Neural cell (in vitro differentiated cells): ENCODE results near the gene CCDC80. TPM values are rescaled to one million over a fixed set of nuclear protein-coding genes. Genes with fewer than 3 reads are reported as not detected.

Source experiments
- H2AFZ ChIP-seq: fragments of 200-600, 300-800 bp; sonication (generic), shearing (Covaris generic); 2 replicates; pipeline ENCODE4 v1.6.0; 2014; ENCODE audit warnings: low read depth, mild to moderate bottlenecking, antibody characterized with exemption, low read length, moderate library complexity
- H3F3A ChIP-seq: fragments of 200-600 bp; shearing (Covaris generic); 2 replicates; pipeline ENCODE4 v1.6.1; 2016; ENCODE audit warnings: mild to moderate bottlenecking, moderate library complexity, mixed read lengths, antibody characterized with exemption, low read length; ENCODE audit not compliant: insufficient read depth, poor library complexity, severe bottlenecking
- H3K27ac ChIP-seq: fragments of 200-600, 300-800 bp; sonication (generic), shearing (Covaris generic); 2 replicates; pipeline ENCODE4 v1.5.1; 2014; ENCODE audit warnings: mild to moderate bottlenecking, low read length, moderate library complexity
- H3K27me3 ChIP-seq: fragments of 300-800, 200-600 bp; sonication (generic), shearing (Covaris generic); 2 replicates; pipeline ENCODE4 v1.6.0; 2014; ENCODE audit warnings: mild to moderate bottlenecking, low read depth, low read length, moderate library complexity; ENCODE audit not compliant: insufficient read depth
- H3K36me3 ChIP-seq: fragments of 300-800, 200-600 bp; sonication (generic), shearing (Covaris generic); 2 replicates; pipeline ENCODE4 v1.5.1; 2014; ENCODE audit warnings: mild to moderate bottlenecking, antibody characterized with exemption, low read length, moderate library complexity; ENCODE audit not compliant: insufficient read depth
- H3K4me2 ChIP-seq: fragments of 300-800, 200-600 bp; sonication (generic), shearing (Covaris generic); 2 replicates; pipeline ENCODE4 v1.6.0; 2014; ENCODE audit warnings: mild to moderate bottlenecking, low read length
- H3K4me3 ChIP-seq: fragments of 300-800, 200-600 bp; sonication (generic), shearing (Covaris generic); 2 replicates; pipeline ENCODE4 v1.5.1; 2014; ENCODE audit warnings: mild to moderate bottlenecking, low read length, moderate library complexity
- H3K79me2 ChIP-seq: fragments of 200-600 bp; shearing (Covaris generic); replicated peaks from 2 replicates; pipeline ENCODE4 v1.6.0; 2014; ENCODE audit warnings: mild to moderate bottlenecking, low read length, moderate library complexity; ENCODE audit not compliant: insufficient read depth
- H3K9ac ChIP-seq: fragments of 300-800, 200-600 bp; sonication (generic), shearing (Covaris generic); 2 replicates; pipeline ENCODE4 v1.6.1; 2016; ENCODE audit warnings: mild to moderate bottlenecking, low read length, mixed read lengths
- H3K9me2 ChIP-seq: fragments of 200-600 bp; shearing (Covaris generic); 2 replicates; pipeline ENCODE4 v1.6.1; 2016; ENCODE audit warnings: mild to moderate bottlenecking, low read length, mixed read lengths; ENCODE audit not compliant: insufficient read depth
- H3K9me3 ChIP-seq: fragments of 200-600, 300-800 bp; sonication (generic), shearing (Covaris generic); 2 replicates; pipeline ENCODE4 v1.6.1; 2016; ENCODE audit warnings: mild to moderate bottlenecking, mixed run types, low read length, moderate library complexity, mixed read lengths
- H4K20me1 ChIP-seq: fragments of 200-600 bp; shearing (Covaris generic); 2 replicates; pipeline ENCODE4 v1.6.1; 2016; ENCODE audit warnings: mild to moderate bottlenecking, mixed run types; ENCODE audit not compliant: insufficient read depth
- CTCF ChIP-seq: fragments of 450-650 bp; IDR thresholded peaks from 2 replicates; pipeline ENCODE4 v1.5.1; 2014; ENCODE audit warnings: antibody characterized with exemption, mild to moderate bottlenecking, moderate library complexity; ENCODE audit not compliant: poor library complexity, severe bottlenecking
- EP300 ChIP-seq: fragments of 450-650 bp; conservative IDR thresholded peaks from 2 replicates; pipeline ENCODE4 v1.6.1; 2014; ENCODE audit warnings: antibody characterized with exemption, mild to moderate bottlenecking, moderate library complexity; ENCODE audit not compliant: poor library complexity, severe bottlenecking
- EZH2 ChIP-seq: fragments of 200-600, 300-800 bp; shearing (Covaris generic), sonication (generic); IDR thresholded peaks from 2 replicates; pipeline ENCODE4 v1.6.1; 2014; ENCODE audit warnings: antibody characterized with exemption, low read length, borderline replicate concordance, mild to moderate bottlenecking; ENCODE audit not compliant: insufficient read depth, poor library complexity, severe bottlenecking
- MXI1 ChIP-seq: fragments of 450-650 bp; conservative IDR thresholded peaks from 2 replicates; pipeline ENCODE4 v1.6.1; 2014; ENCODE audit warnings: antibody characterized with exemption, mild to moderate bottlenecking; ENCODE audit not compliant: poor library complexity, severe bottlenecking
- POLR2AphosphoS5 ChIP-seq: IDR thresholded peaks from 2 replicates; pipeline ENCODE4 v1.6.1; 2012
- RAD21 ChIP-seq: fragments of 450-650 bp; conservative IDR thresholded peaks from 2 replicates; pipeline ENCODE4 v1.6.1; 2014; ENCODE audit warnings: antibody characterized with exemption, mild to moderate bottlenecking, moderate library complexity
- SMC3 ChIP-seq: fragments of 450-650 bp; conservative IDR thresholded peaks from 2 replicates; pipeline ENCODE4 v1.6.1; 2014; ENCODE audit warnings: antibody characterized with exemption, mild to moderate bottlenecking, moderate library complexity; ENCODE audit not compliant: poor library complexity
- TAF1 ChIP-seq: IDR thresholded peaks from 2 replicates; pipeline ENCODE4 v1.6.1; 2012; ENCODE audit warnings: low read depth
- polyA minus RNA-seq: library from RNA; depleted of rRNA, polyadenylated mRNA; stranded (reverse); fragments of >200 nt; gene quantifications from 2 replicates; pipeline ENCODE4 v1.2.3, GENCODE V29; 2014
- polyA plus RNA-seq: library from polyadenylated mRNA; depleted of rRNA; stranded (reverse); fragments of >200 nt; gene quantifications from 2 replicates; pipeline ENCODE4 v1.2.3, GENCODE V29; 2014
- TF ChIP-seq, protein P1 (sequence below): IDR thresholded peaks from 2 replicates; pipeline ENCODE4 v1.6.1; 2012; ENCODE audit warnings: borderline replicate concordance

CCDC80 gene, protein sequence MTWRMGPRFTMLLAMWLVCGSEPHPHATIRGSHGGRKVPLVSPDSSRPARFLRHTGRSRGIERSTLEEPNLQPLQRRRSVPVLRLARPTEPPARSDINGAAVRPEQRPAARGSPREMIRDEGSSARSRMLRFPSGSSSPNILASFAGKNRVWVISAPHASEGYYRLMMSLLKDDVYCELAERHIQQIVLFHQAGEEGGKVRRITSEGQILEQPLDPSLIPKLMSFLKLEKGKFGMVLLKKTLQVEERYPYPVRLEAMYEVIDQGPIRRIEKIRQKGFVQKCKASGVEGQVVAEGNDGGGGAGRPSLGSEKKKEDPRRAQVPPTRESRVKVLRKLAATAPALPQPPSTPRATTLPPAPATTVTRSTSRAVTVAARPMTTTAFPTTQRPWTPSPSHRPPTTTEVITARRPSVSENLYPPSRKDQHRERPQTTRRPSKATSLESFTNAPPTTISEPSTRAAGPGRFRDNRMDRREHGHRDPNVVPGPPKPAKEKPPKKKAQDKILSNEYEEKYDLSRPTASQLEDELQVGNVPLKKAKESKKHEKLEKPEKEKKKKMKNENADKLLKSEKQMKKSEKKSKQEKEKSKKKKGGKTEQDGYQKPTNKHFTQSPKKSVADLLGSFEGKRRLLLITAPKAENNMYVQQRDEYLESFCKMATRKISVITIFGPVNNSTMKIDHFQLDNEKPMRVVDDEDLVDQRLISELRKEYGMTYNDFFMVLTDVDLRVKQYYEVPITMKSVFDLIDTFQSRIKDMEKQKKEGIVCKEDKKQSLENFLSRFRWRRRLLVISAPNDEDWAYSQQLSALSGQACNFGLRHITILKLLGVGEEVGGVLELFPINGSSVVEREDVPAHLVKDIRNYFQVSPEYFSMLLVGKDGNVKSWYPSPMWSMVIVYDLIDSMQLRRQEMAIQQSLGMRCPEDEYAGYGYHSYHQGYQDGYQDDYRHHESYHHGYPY
- polyA plus RNA-seq (0.14 and 2.5 TPM in 2 replicates), polyA minus RNA-seq (0.12 and 0.24 TPM in 2 replicates)

- no peaks in the 10 kb centered on the region for H4K20me1 ChIP-seq
- no peaks in the 10 kb centered on the region for H3K36me3 ChIP-seq
- TF ChIP-seq CTCF (no peak), SMC3 (no peak), EP300 (no peak), MXI1 (no peak), POLR2AphosphoS5 (no peak), EZH2 (no peak), RAD21 (no peak), TAF1 (no peak)
- TF ChIP-seq, protein P1, sequence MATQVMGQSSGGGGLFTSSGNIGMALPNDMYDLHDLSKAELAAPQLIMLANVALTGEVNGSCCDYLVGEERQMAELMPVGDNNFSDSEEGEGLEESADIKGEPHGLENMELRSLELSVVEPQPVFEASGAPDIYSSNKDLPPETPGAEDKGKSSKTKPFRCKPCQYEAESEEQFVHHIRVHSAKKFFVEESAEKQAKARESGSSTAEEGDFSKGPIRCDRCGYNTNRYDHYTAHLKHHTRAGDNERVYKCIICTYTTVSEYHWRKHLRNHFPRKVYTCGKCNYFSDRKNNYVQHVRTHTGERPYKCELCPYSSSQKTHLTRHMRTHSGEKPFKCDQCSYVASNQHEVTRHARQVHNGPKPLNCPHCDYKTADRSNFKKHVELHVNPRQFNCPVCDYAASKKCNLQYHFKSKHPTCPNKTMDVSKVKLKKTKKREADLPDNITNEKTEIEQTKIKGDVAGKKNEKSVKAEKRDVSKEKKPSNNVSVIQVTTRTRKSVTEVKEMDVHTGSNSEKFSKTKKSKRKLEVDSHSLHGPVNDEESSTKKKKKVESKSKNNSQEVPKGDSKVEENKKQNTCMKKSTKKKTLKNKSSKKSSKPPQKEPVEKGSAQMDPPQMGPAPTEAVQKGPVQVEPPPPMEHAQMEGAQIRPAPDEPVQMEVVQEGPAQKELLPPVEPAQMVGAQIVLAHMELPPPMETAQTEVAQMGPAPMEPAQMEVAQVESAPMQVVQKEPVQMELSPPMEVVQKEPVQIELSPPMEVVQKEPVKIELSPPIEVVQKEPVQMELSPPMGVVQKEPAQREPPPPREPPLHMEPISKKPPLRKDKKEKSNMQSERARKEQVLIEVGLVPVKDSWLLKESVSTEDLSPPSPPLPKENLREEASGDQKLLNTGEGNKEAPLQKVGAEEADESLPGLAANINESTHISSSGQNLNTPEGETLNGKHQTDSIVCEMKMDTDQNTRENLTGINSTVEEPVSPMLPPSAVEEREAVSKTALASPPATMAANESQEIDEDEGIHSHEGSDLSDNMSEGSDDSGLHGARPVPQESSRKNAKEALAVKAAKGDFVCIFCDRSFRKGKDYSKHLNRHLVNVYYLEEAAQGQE: no peak
- no peak within 1 kb of the TSS for H3K27ac ChIP-seq
- no peaks in the 10 kb centered on the region for H3K9me2 ChIP-seq
- no peak within 1 kb of the TSS for H3K4me3 ChIP-seq
- H3F3A ChIP-seq: no peaks in the 10 kb centered on the region
- H2AFZ ChIP-seq: no peak within 1 kb of the TSS
- no peaks in the 10 kb centered on the region for H3K79me2 ChIP-seq
- no peak within 1 kb of the TSS for H3K9ac ChIP-seq
- no peaks in the 10 kb centered on the region for H3K27me3 ChIP-seq
- H3K9me3 ChIP-seq: no peaks in the 10 kb centered on the region
- H3K4me2 ChIP-seq: no peak within 1 kb of the TSS
Observed at GRCh38 chr3:112640930-112641801, at the start of gene CCDC80. Gene CCDC80, minus strand, starts transcription at chr3:112641143. Its CDS starts 1,238 bp downstream, at chr3:112639905.
